NCI-H774 (cell line): ENCODE results near the gene SLC29A4.
"Not testable (repeated sequence)": the region's sequence is repeated elsewhere in the genome, so short reads cannot be mapped to it uniquely, and the experiment has no call there.

Experiments used
- DNase-seq: peaks from one replicate; lab custom pipeline; 2025; lab: John Stamatoyannopoulos, UW

Gene SLC29A4

GRCh38 chr7:5296015-5296610, 13.4 kb downstream of the SLC29A4 start:
- DNase-seq: no peak

- no peak for DNase-seq
These were observed 14.0 kb downstream of the SLC29A4 start for GRCh38 chr7:5296611-5297226.

DNA sequence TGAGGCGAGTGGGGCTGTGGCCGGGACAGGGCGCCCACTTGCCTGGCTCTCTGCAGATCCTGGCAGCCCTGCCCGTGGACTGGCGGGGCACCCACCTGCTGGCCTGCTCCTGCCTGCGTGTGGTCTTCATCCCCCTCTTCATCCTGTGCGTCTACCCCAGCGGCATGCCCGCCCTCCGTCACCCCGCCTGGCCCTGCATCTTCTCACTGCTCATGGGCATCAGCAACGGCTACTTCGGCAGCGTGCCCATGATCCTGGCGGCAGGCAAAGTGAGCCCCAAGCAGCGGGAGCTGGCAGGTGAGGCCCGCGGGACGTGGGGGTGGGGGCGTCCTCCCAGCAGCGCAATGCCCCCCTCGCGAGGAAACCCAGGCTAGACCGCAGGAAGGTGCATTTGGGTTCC, 17.6 kb downstream of the SLC29A4 start:
- DNase-seq: no peak

- DNase-seq: no peak
These were observed 19.8 kb downstream of the SLC29A4 start for GRCh38 chr7:5302577-5302976.

DNA sequence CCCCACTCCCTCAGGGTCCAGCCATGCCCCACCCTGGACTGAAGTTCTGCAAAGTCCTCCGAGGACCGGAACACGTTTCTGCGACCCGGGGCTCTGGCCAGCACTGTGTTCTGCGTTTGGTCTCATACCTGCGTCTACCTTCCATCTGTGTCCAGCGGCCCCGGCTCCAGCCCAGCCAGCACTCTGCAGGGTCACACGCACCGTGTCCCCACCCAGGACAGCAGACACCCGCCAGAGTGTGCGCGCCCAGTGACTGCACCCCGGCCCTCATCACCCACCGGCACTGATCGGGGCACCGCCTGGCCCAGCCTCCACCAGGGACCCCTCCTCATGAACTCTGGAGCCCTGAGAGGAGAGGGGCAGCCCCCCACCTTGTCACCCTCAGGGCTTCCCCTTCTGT, 20.3 kb downstream of the SLC29A4 start:
- DNase-seq: no peak

DNA sequence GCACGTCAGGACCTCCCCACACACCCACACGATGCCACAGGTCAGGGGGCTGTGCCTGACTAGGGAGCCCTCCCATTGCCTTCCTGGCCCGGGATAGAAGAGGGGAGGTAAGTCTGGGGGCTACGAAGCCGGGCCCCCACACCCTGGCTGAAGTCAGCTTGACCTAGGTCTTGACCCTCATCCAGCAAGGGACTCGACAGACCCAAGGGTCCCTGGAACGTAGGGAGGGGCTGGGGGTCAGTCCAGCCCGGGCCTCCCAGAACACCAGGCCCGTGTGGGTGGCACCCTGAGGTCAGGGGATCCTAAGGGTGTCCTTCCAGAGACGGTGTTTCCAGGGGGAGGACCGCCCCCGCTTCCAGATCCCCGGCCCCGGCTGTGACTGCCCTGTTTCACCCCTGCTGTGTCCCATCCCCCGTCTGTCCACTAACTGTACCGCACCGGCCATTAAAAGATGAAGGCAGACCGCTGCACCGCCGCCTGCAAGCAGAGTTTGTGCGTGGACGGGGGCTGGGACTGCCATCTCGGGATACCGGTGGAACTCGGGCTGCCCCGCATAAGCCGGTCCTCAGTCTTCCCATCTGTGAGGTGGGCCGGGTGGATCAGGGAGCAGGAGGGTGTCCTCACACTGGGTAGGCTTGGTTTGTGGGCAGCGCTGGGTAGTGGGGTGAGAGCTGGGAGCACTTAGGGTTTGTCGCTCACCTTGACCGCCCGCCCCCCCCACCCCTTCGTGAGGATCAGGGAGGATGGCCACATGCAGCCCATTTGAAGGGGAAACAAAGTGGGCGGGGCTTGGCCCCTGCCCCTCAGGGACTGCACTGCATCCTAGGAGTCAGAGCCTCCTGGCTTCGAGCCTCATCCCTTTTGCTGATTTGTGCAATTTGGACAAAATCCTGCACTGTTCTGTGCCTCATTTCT, 21.1 kb downstream of the SLC29A4 start:
- no peak for DNase-seq

- DNase-seq: not testable (repeated sequence)
These were observed 22.3 kb downstream of the SLC29A4 start for GRCh38 chr7:5305050-5305449.

DNA sequence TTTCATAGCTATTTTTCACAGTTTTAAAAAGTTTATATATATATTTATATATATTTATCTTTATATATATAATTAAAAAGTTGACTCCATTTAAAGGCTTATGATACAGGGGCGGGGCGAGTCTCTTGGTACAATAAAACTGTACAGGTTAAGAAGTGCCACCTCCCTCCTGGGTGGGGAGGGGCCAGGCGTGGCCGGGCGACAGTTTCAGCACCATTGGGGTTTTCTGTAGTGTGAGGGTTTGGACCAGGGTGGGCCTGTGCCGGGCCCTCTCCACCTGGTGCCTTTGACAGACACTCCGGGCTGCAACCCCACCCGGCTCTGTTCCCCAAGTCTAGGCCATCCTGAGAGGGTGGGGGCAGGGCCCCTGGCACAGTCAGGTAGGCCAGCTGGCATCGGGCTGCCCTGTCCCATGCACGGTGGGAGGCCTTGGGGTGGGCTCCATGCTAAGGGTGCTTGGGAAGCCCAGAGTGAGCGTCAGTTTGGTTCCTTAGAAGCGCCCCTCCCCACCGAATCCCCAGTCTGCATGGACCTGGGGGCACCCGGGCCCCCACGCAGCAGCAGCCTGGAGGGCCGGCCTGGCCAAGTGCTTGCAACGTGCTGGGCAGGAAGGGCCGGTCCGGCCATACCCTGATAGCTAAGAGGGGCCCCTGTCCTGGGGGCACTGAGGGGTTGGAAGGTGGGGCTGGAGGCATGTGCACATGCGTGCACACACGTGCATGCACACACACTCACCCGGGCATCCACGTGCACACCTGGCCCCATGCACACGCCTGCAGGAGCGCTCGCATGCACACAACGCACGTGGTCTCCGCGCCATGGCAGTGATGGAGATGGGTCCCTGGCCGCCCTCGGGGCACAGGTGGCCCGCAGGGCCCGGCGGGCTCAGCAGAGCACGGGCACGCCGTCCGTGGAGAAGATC, 24.7 kb downstream of the SLC29A4 start:
- DNase-seq: not testable (repeated sequence)

DNA sequence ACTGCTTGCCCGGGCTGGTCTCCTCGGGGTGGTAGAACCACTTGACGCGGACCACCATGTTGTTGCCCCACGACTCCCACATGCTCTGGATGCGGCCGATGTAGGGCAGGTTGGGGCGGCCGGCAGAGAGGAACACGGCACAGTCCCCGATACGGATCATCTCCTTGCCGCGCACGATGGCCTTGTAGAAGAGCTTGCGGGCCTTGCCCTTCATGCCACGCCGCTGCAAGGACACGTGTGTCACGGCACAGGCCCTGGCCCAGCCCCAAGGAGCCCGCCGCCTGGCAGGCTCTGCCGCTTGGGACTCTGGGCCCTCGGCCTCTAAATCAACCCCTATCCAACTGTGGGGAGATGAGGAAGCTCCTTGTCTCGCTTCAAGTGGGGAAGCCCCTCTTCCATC, 26.4 kb downstream of the SLC29A4 start:
- no peak for DNase-seq

DNA sequence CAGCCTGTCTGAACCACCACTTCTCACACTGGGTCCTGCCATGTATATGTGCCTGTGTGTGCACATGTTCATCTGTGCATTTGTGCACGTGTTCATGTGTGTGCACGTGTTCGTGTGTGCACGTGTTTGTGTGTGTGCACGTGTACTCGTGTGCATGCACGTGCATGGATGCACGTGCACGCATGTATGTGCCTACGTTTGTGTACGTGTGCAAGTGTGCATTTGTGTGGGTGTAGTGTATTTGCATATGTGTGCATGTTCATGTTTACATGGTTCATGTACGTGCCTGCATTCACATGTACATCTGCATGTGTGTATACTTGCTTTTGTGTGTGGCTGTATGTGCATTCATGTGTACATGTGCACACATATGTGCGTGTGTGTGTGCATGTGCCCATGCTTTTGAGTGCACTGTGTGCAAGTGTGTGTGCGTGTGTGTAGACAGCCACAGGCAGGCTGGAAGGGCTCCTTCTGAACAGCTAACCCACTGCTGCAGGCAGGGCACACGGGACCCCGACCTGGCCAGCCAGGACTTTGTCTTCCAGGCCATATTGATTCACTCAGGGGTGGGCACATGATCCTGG, 28.2 kb downstream of the SLC29A4 start:
- no peak for DNase-seq

DNA sequence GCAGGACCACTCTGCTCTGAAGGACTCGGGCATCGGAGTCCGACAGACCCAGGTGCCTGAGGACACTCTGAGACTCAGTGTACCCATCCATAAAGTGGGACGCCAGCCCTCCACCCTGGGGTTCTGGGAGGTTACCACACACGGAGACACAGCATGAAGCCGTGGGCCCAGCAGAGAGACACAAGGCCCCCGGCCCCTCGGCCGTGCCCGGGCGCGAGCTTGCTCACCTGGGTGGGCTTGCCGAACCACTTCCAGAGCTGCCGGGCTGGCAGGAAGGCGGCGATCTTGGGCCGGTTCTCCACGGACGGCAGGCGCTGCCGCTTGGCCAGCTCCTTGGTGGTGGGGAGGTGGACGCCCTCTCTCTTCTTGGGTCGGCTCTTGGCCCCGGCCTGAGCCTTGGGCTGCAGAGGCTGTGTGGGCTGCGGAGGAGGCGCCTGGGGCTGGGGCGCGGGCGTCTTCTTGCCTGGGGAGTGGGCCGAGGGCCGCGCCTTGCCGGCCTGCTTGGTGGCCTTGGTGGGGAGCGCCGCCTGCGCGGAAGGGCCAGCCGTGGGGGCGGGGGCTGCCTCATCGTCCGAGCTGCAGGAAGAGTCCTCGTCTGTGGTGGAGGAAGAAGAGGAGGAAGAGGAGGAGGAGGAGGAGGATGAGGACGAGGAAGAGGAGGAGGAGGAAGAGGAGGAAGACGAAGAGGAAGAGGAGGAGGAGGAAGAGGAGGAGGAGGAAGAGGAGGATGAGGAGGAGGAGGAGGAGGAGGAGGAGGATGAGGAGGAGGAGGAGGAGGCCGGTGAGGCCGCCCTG, 29.7 kb downstream of the SLC29A4 start:
- DNase-seq: not testable (repeated sequence)

DNA sequence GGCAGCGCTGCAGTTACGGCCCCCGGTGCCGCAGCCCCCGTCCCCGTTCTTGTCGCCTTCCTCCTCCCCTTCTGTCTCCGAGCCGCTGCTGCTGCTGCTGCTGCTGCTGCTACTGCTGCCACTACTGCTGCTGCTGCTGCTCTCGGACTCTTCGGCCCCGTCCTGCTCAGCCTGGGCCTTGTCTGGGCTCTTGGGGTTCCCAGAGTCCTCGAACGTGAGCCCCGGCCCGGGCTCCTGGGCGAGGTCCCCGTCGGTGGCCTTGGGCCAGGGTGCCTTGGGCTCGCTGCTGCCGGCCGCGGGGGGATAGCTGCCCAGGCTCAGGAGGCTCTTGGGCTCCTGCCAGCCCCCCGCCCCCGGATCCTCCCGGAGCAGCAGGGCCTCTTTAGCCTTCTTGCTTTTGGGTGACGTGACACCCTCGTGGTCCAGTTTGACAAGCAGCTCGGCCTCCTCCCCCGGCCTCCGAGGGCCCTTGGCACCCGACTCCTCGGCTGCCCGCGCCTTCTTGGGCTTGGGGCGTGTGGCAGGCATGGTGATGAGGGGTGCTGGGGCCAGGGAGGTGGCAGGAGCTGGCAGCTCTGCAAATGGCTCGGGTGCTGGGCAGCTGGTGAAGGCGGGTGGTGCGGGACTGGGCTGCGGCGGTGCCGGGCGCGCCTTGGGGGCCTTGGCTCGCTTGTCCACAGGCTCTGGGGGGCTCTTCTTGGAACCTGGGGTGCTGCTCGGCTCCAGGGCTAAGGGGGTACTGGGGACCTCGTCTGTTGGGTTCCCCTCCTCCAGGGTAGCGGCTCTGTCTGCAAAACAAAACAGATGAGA, 30.5 kb downstream of the SLC29A4 start:
- DNase-seq: not testable (repeated sequence)

DNA sequence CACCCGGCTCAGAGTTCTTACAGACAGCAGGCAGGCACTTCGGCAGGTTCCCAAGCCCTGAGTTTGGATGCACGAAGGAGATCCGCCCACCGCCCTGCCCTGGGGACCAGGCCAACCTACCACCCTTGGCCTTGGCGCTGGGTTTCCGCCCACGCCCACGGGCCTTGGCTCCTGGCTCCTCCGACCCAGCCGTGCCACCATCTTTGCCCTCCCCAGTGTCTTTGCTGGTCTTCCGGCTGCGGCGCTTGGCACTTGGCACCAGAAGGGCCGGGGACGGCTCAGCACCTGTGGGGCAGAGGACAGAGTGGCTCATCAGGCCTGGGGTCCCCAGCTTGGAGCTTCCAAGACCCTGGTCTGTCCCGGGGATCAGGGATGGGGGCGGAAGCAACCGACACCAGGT, 32.1 kb downstream of the SLC29A4 start:
- no peak for DNase-seq

GRCh38 chr7:5315761-5316160, 33.0 kb downstream of the SLC29A4 start:
- no peak for DNase-seq

DNA sequence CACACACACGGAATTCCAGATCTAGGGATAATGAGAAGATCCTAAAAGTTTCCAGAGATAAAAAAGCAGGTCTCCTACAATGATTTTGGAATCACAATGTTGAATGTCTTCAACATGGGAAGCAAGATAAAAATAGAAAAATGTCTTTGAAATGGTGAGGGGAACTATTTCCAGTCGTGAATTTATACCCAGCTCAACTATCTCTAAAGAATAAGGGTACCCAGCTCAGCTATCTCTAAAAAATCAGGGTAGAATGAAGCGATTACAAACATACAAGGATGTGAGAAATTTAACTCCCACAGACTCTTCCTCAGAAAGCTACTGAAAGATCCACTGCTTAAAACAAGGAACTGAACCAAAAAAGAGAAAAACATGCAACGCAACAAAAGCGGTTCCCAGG, 35.9 kb downstream of the SLC29A4 start:
- not testable (repeated sequence) for DNase-seq

GRCh38 chr7:5320391-5320790, 37.6 kb downstream of the SLC29A4 start:
- no peak for DNase-seq

DNA sequence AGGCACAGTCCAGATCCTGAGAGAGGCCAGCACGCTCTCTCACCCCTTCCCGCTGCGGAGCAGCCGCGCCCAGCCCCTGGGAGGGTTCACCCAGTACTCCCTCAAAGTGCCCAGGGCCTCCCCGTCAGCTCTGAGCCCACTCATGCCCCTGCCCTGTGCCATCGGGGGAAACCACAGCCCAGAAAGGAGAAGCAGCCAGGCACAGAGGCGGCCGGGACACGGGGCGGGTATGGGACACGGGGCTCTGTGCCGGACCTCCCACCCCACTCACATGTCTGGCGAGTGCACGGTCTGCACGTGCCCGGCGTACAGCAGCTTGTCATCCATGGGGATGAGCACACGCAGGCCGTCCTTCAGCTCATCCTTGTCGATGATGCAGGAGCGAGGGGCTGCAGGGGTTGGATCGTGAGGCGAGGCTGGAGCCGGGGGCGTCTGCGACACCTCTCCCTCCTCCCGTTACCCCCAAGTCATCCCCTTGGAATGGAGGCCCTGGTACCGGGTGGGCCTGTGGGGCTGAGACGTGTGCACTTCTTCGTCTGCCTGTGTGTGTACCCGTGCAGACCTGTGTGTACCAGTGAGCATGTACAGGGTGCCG, 38.2 kb downstream of the SLC29A4 start:
- no peak for DNase-seq

- DNase-seq: no peak
These were observed 40.1 kb downstream of the SLC29A4 start for GRCh38 chr7:5322621-5323410.
